Endothelial cell of umbilical vein (primary cell): ENCODE data around the gene QDPR.

Experiments
- EZH2 ChIP-seq: IDR thresholded peaks from 2 replicates; pipeline ENCODE4 v1.6.1; 2012; ENCODE audit warnings: borderline replicate concordance, low read depth, mild to moderate bottlenecking, moderate library complexity, low read length, inconsistent platforms; ENCODE audit not compliant: severe bottlenecking
- POLR2A ChIP-seq: IDR thresholded peaks from 2 replicates; pipeline ENCODE4 v1.6.1; 2012; ENCODE audit warnings: low read depth, mild to moderate bottlenecking, control low read depth, low read length
- POLR2AphosphoS5 ChIP-seq: IDR thresholded peaks from 2 replicates; pipeline ENCODE4 v1.6.1; 2012; ENCODE audit warnings: low read depth, mild to moderate bottlenecking, control low read depth, low read length, moderate library complexity; ENCODE audit not compliant: insufficient read depth
- TF ChIP-seq, protein P1 (sequence below), 2 donors: IDR thresholded peaks; 1 replicate in 1 of 2; 2 replicates in 1 of 2; pipeline ENCODE4 v1.5.1; 2011; ENCODE audit warnings: low read length in 2 of 2, mild to moderate bottlenecking in 2 of 2, moderate library complexity in 2 of 2, control low read depth in 1 of 2, inconsistent platforms in 1 of 2, low read depth in 1 of 2; ENCODE audit not compliant: insufficient read depth in 1 of 2; ENCODE audit errors: extremely low read depth in 1 of 2

DNA sequence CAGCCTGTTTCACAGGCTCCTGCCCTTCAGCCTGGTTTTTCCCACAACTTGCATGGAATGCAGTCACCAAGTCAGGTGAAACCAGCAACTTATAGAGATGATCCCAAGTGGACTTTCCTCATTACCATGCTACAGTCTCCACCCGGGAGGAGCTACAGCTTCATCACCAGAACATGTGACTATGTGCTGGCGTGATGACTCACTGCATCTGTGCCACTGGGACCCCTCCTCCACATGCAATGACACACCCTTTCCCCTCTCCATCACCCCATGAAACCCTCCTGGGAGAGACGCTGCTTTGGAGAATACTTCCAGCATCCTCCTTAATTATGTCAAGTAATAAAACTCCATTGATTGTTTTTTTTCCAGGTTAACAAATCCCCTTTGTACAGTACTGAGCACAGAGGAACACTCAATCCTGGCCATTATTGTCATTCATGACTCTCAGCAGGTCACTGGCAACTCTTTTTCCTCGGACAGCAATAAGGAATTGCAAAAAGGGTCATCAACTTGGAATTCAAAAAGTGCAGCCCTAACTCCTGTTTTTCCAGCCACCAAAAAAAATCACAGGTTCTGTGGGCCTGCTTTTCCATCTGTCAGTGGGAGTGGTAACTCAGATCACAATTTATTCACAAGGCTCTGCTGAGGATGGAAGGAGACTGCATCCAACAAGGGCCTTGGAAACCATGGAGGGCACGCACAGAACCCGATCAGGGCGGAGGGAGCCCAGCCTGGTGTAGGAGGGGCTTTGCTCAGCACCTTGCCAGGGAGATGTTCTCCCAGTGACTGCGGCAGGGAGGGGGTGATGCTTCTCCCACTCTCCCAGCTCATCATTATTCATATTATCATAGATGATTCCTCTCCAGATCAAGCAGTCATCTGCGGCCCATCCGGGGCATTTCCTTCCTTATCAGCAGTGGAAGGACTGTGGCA is 17.4 kb downstream of the QDPR start:
- TF ChIP-seq POLR2AphosphoS5 (no peak), POLR2A (no peak), EZH2 (no peak)
- TF ChIP-seq, protein P1, sequence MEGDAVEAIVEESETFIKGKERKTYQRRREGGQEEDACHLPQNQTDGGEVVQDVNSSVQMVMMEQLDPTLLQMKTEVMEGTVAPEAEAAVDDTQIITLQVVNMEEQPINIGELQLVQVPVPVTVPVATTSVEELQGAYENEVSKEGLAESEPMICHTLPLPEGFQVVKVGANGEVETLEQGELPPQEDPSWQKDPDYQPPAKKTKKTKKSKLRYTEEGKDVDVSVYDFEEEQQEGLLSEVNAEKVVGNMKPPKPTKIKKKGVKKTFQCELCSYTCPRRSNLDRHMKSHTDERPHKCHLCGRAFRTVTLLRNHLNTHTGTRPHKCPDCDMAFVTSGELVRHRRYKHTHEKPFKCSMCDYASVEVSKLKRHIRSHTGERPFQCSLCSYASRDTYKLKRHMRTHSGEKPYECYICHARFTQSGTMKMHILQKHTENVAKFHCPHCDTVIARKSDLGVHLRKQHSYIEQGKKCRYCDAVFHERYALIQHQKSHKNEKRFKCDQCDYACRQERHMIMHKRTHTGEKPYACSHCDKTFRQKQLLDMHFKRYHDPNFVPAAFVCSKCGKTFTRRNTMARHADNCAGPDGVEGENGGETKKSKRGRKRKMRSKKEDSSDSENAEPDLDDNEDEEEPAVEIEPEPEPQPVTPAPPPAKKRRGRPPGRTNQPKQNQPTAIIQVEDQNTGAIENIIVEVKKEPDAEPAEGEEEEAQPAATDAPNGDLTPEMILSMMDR (IDR thresholded peaks at IDR 0.05; ENCODE audit: extremely low read depth in 1 of 2, insufficient read depth in 1 of 2, low read depth in 1 of 2, low read length in 2 of 2): no peak
